OCI-LY7 (cell line): ENCODE data around the gene EPHA3.

Experiments
- EZH2phosphoT487 ChIP-seq: fragments of 200-600 bp; sonication (generic); IDR thresholded peaks from 2 replicates; pipeline ENCODE4 v1.6.1; 2018; ENCODE audit warnings: low read depth, borderline replicate concordance, mild to moderate bottlenecking, mixed run types, antibody characterized with exemption, low read length, moderate library complexity, mixed read lengths
- TF ChIP-seq, protein P1 (sequence below): fragments of 200-600 bp; sonication (generic); conservative IDR thresholded peaks from 2 replicates; pipeline ENCODE4 v1.5.1; 2014; ENCODE audit warnings: mild to moderate bottlenecking, antibody characterized with exemption, low read length, moderate library complexity, mixed read lengths

- TF ChIP-seq, protein P1, sequence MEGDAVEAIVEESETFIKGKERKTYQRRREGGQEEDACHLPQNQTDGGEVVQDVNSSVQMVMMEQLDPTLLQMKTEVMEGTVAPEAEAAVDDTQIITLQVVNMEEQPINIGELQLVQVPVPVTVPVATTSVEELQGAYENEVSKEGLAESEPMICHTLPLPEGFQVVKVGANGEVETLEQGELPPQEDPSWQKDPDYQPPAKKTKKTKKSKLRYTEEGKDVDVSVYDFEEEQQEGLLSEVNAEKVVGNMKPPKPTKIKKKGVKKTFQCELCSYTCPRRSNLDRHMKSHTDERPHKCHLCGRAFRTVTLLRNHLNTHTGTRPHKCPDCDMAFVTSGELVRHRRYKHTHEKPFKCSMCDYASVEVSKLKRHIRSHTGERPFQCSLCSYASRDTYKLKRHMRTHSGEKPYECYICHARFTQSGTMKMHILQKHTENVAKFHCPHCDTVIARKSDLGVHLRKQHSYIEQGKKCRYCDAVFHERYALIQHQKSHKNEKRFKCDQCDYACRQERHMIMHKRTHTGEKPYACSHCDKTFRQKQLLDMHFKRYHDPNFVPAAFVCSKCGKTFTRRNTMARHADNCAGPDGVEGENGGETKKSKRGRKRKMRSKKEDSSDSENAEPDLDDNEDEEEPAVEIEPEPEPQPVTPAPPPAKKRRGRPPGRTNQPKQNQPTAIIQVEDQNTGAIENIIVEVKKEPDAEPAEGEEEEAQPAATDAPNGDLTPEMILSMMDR, result no peak
- no peak for TF ChIP-seq EZH2phosphoT487
Observed at GRCh38 chr3:89353465-89353864, 246.0 kb downstream of the EPHA3 start.
